Hepatocyte (in vitro differentiated cells): ENCODE results near the gene C11orf42. TPM values are rescaled to one million over a fixed set of nuclear protein-coding genes. Genes with fewer than 3 reads are reported as not detected.

Experiments used
- DNase-seq: peaks from one replicate; pipeline ENCODE4 v3.0.0-alpha.2; 2016; ENCODE audit warnings: low spot score
- H2AFZ ChIP-seq: fragments of 200-600 bp; sonication (generic); 2 replicates; pipeline ENCODE4 v1.6.0; 2016; ENCODE audit warnings: antibody characterized with exemption, mild to moderate bottlenecking
- H3K27ac ChIP-seq: fragments of 200-600 bp; sonication (generic); 2 replicates; pipeline ENCODE4 v1.5.1; 2016; ENCODE audit warnings: mild to moderate bottlenecking
- H3K27me3 ChIP-seq: fragments of 200-600 bp; sonication (generic); 2 replicates; pipeline ENCODE4 v1.6.1; 2016
- H3K36me3 ChIP-seq: fragments of 200-600 bp; sonication (generic); replicated peaks from 2 replicates; pipeline ENCODE4 v1.5.1; 2016; ENCODE audit warnings: low read depth; ENCODE audit not compliant: insufficient read depth
- H3K4me1 ChIP-seq: fragments of 200-600 bp; sonication (generic); 2 replicates; pipeline ENCODE4 v1.5.1; 2016; ENCODE audit warnings: mild to moderate bottlenecking, moderate library complexity; ENCODE audit not compliant: insufficient read depth
- H3K4me2 ChIP-seq: fragments of 200-600 bp; sonication (generic); 2 replicates; pipeline ENCODE4 v1.6.0; 2016
- H3K4me3 ChIP-seq: fragments of 200-600 bp; sonication (generic); 2 replicates; pipeline ENCODE4 v1.5.1; 2016; ENCODE audit warnings: mild to moderate bottlenecking
- H3K79me2 ChIP-seq: fragments of 200-600 bp; sonication (generic); 2 replicates; pipeline ENCODE4 v1.6.0; 2017; ENCODE audit warnings: mild to moderate bottlenecking
- H3K9me2 ChIP-seq: fragments of 200-600 bp; sonication (generic); replicated peaks from 2 replicates; pipeline ENCODE4 v1.6.0; 2017; ENCODE audit warnings: mild to moderate bottlenecking; ENCODE audit not compliant: insufficient read depth
- H3K9me3 ChIP-seq: fragments of 200-600 bp; sonication (generic); 2 replicates; pipeline ENCODE4 v1.5.1; 2016; ENCODE audit warnings: low read depth, mild to moderate bottlenecking
- H4K20me1 ChIP-seq: fragments of 200-600 bp; sonication (generic); 2 replicates; pipeline ENCODE4 v1.6.0; 2016; ENCODE audit warnings: mild to moderate bottlenecking; ENCODE audit not compliant: insufficient read depth, poor library complexity, severe bottlenecking
- CTCF ChIP-seq: fragments of 200-600 bp; sonication (generic); IDR thresholded peaks from 2 replicates; pipeline ENCODE4 v1.5.1; 2016; ENCODE audit warnings: antibody characterized with exemption, mild to moderate bottlenecking; ENCODE audit not compliant: poor library complexity
- EZH2 ChIP-seq: fragments of 200-600 bp; sonication (generic); IDR thresholded peaks from 2 replicates; pipeline ENCODE4 v1.6.1; 2016; ENCODE audit warnings: antibody characterized with exemption, mild to moderate bottlenecking, borderline replicate concordance
- EZH2phosphoT487 ChIP-seq: fragments of 200-600 bp; sonication (generic); IDR thresholded peaks from one replicate; pipeline ENCODE4 v1.6.1; 2018; ENCODE audit warnings: antibody characterized with exemption, mild to moderate bottlenecking, low read depth, moderate library complexity; ENCODE audit not compliant: unreplicated experiment, severe bottlenecking
- WGBS: methylation state at CpG from one replicate; pipeline ENCODE4 v1.1.6; 2016; ENCODE audit warnings: low lambda C conversion rate; ENCODE audit errors: missing lambda C conversion rate; 5-methylcytosine and 5-hydroxymethylcytosine counted together
- polyA plus RNA-seq: library from polyadenylated mRNA; unstranded; fragments of >200 nt; fragmentation: Nextera tagmentation; extraction: Ambion mirVana; gene quantifications from 2 replicates; pipeline ENCODE4 v1.2.1, GENCODE V29; 2016
- total RNA-seq: library from RNA; depleted of rRNA; stranded (reverse); fragments of >200 nt; gene quantifications from 2 replicates; pipeline ENCODE4 v1.2.3, GENCODE V29; 2014

Gene C11orf42
- total and polyA plus RNA-seq, 2 experiments from 2014 or later = not detected

GRCh38 chr11:6251120-6251733 is 45.9 kb downstream of the C11orf42 start:
- TF ChIP-seq EZH2 (no peak), CTCF (peak; percentile 73), EZH2phosphoT487 (no peak)
- Histone ChIP-seq H3K36me3 (no peaks in the 10 kb centered on the region), H3K4me1 (peaks cover 17% of the 10 kb centered on the region), H4K20me1 (no peaks in the 10 kb centered on the region), H2AFZ (peak overlapping the region; percentile 13), H3K9me3 (no peaks in the 10 kb centered on the region), H3K9me2 (no peaks in the 10 kb centered on the region), H3K27ac (peak overlapping the region; percentile 91), H3K4me2 (peak overlapping the region; percentile 17), H3K4me3 (no peak overlapping the region), H3K79me2 (no peaks in the 10 kb centered on the region), H3K27me3 (peaks cover 3% of the 10 kb centered on the region)
- peak; percentile 84 for DNase-seq
- 42% methylated on average over 6 of the region's 6 CpGs for WGBS

- Histone ChIP-seq H4K20me1 (no peaks in the 10 kb centered on the region), H2AFZ (peak overlapping the region; percentile 13), H3K4me2 (peak overlapping the region; percentile 38), H3K9me3 (no peaks in the 10 kb centered on the region), H3K36me3 (no peaks in the 10 kb centered on the region), H3K27ac (peak overlapping the region; percentile 91), H3K4me1 (peaks cover 17% of the 10 kb centered on the region), H3K9me2 (no peaks in the 10 kb centered on the region), H3K4me3 (no peak overlapping the region), H3K79me2 (no peaks in the 10 kb centered on the region), H3K27me3 (peaks cover 6% of the 10 kb centered on the region)
- DNase-seq = peak; percentile 82
- WGBS = 47% methylated on average over 6 of the region's 6 CpGs
- TF ChIP-seq EZH2 (no peak), CTCF (no peak), EZH2phosphoT487 (no peak)
Measured at GRCh38 chr11:6251990-6252473, 46.7 kb downstream of the C11orf42 start.

GRCh38 chr11:6253197-6253596 is 47.8 kb downstream of the C11orf42 start:
- H3K9me2 ChIP-seq = no peaks in the 10 kb centered on the region
- H3K27ac ChIP-seq = peak overlapping the region; percentile 91
- H3K4me1 ChIP-seq = peaks cover 17% of the 10 kb centered on the region
- WGBS = 40% methylated on average over 1 of the region's 1 CpG
- DNase-seq = no peak
- H3K27me3 ChIP-seq = peaks cover 13% of the 10 kb centered on the region
- no peaks in the 10 kb centered on the region for H3K79me2 ChIP-seq
- no peak overlapping the region for H3K4me3 ChIP-seq
- H2AFZ ChIP-seq = no peak overlapping the region
- no peaks in the 10 kb centered on the region for H4K20me1 ChIP-seq
- no peaks in the 10 kb centered on the region for H3K9me3 ChIP-seq
- no peaks in the 10 kb centered on the region for H3K36me3 ChIP-seq
- TF ChIP-seq EZH2phosphoT487 (no peak), CTCF (no peak), EZH2 (no peak)
- H3K4me2 ChIP-seq = no peak overlapping the region
